Right lobe of liver (tissue), 6 donors: ENCODE data around the gene HEPHL1. TPM values are rescaled to one million over a fixed set of nuclear protein-coding genes. Genes with fewer than 3 reads are reported as not detected.

Experiments
- ATAC-seq, 4 donors: fragments of 200-7000 bp; cut with Tn5 transposase; one replicate each; pipeline ENCODE4 v1.9.1; 2020; ENCODE audit warnings: mild to moderate bottlenecking in 4 of 4, moderate library complexity in 4 of 4
- DNase-seq, 3 donors: peaks; one replicate each; pipeline ENCODE4 v3.0.0-alpha.2; 2020
- H3K27ac ChIP-seq, 3 donors: fragments of 200-600 bp; one replicate each; pipeline ENCODE4 v1.8.0; 2022
- H3K27me3 ChIP-seq, 2 donors: fragments of 200-600 bp; one replicate each; pipeline ENCODE4 v1.8.0; 2022
- H3K36me3 ChIP-seq, 4 donors: fragments of 200-600 bp; sonication (generic) in 1 of 4; one replicate each; pipeline versions ENCODE4 v1.5.1 to v1.8.0; 2017 to 2022; ENCODE audit warnings: control low read depth in 1 of 4
- H3K4me1 ChIP-seq, 4 donors: fragments of 200-600 bp; sonication (generic) in 1 of 4; one replicate each; pipeline versions ENCODE4 v1.5.1 to v1.8.0; 2017 to 2022; ENCODE audit warnings: control low read depth in 1 of 4
- H3K4me3 ChIP-seq, 3 donors: fragments of 200-600 bp; one replicate each; pipeline ENCODE4 v1.8.0; 2022
- H3K9me3 ChIP-seq, 4 donors: fragments of 200-600 bp; sonication (generic) in 1 of 4; one replicate each; pipeline versions ENCODE4 v1.5.1 to v1.8.0; 2017 to 2022; ENCODE audit warnings: control low read depth in 1 of 4
- CTCF ChIP-seq, 4 donors: fragments of 200-600 bp in 3 of 4; fragments of 450-650 bp in 1 of 4; IDR thresholded peaks; one replicate each; pipeline versions ENCODE4 v1.5.1 to v1.8.0; 2016 to 2022; ENCODE audit warnings: antibody characterized with exemption in 4 of 4, mild to moderate bottlenecking in 2 of 4
- POLR2A ChIP-seq: fragments of 450-650 bp; IDR thresholded peaks from one replicate; pipeline ENCODE4 v1.6.1; 2017; ENCODE audit warnings: antibody characterized with exemption, mild to moderate bottlenecking
- WGBS: methylation state at CpG from one replicate; pipeline ENCODE4 v1.1.6; 2018; ENCODE audit warnings: low coverage, low lambda C conversion rate; ENCODE audit not compliant: insufficient coverage; ENCODE audit errors: missing lambda C conversion rate; 5-methylcytosine and 5-hydroxymethylcytosine counted together
- intact Hi-C, 2 donors: fragments of 100-400 bp; cut with DNase I; formaldehyde crosslinking; loops; one replicate each; pipeline versions ENCODE4 v1.11.2 to v1.14.1; 2022
- total RNA-seq, 6 experiments: library from RNA; depleted of rRNA in 2 of 6; stranded (reverse); fragments of >200 nt in 2 of 6; fragmentation: NEBNext Ultra II Directional in 3 of 6; extraction: Animal tissue kit (Norgen Biotek cat#: 25700) in 3 of 6; gene quantifications; one replicate each; pipeline versions ENCODE4 v1.1.0 to v1.2.4, GENCODE V29; 2016 to 2023
- donor health status: DM: no; HTN: yes; CAD: no.
- donor health status: DM: no; HTN: no; CAD: no.
- donor health status: DM: no; HTN: no; CAD: no.
- donor health status: DM: no; HTN: yes; CAD: no.
- donor health status: DM: no; HTN: yes; CAD: no.

HEPHL1 gene
- total RNA-seq, 6 experiments from 2014 or later = not detected

DNA sequence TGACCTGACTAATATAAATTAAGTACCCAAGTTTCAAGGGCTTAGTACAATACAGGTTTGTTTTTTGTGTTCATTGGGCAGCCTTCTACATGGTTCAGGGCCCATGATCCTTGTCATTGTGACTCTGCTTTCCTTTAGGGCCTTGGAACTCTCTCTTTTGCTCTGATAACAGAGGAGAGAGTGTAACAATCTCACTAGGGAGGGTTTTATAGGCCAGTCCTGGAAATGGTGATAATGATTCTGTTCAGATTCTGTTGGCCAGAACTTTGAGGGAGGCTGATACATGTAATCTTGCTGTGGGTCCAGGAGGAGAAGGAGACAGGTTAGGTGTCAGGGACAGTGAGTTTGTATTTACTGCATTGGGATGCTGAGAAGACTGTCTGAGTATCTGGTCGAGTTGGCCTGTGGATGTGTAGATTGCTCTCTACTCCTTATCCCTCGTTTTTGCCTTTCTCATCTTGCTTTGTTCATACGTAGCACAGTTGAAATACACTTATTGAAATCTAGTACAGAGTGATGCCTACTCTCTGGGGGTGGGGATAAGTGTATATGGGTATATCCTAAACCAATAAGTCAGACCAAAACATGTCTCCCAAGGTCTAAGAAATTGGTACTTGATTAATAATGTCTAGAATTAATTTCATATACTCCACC, 37.5 kb upstream of the HEPHL1 start:
- H3K36me3 ChIP-seq = no peaks in the 10 kb centered on the region
- ATAC-seq (no peak), DNase-seq (no peak)
- intact Hi-C loops = no loop called here
- H3K4me1 ChIP-seq = no peaks in the 10 kb centered on the region
- H3K27ac ChIP-seq = no peak overlapping the region
- H3K27me3 ChIP-seq = no peaks in the 10 kb centered on the region
- no peaks in the 10 kb centered on the region for H3K9me3 ChIP-seq
- TF ChIP-seq CTCF (IDR thresholded peaks at IDR 0.05) = no peak
- TF ChIP-seq POLR2A = no peak
- H3K4me3 ChIP-seq = no peak overlapping the region
- 33% methylated on average over 3 of the region's 3 CpGs for WGBS

DNA sequence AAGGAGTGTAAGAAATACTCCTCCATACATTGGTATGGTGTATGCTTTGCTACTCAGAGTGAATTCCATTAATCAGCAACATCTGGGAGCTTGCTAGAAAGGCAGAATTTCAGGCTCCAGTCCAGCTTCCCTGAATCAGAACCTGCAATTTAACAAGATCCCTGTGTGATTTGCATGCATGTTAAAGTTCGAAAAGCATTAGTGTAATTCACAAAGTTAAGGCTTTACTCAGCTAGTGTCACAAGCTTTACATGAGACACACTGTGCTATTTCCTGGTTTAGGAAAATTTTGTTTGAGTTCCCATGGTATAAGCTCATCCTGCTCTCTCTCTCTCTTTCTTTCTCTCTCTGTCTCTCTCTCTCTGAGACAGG, 37.0 kb upstream of the HEPHL1 start:
- 50% methylated on average over 1 of the region's 1 CpG for WGBS
- Histone ChIP-seq H3K4me1 (no peaks in the 10 kb centered on the region), H3K36me3 (no peaks in the 10 kb centered on the region), H3K9me3 (no peaks in the 10 kb centered on the region), H3K4me3 (no peak overlapping the region), H3K27me3 (no peaks in the 10 kb centered on the region), H3K27ac (no peak overlapping the region)
- TF ChIP-seq POLR2A (no peak), CTCF (IDR thresholded peaks at IDR 0.05) (no peak)
- DNase-seq (no peak), ATAC-seq (no peak)
- intact Hi-C loops = no loop called here

- WGBS = 42% methylated on average over 2 of the region's 2 CpGs
- Histone ChIP-seq H3K27me3 (no peaks in the 10 kb centered on the region), H3K36me3 (no peaks in the 10 kb centered on the region), H3K9me3 (no peaks in the 10 kb centered on the region), H3K4me3 (no peak overlapping the region), H3K27ac (no peak overlapping the region), H3K4me1 (no peaks in the 10 kb centered on the region)
- no peak for TF ChIP-seq CTCF (IDR thresholded peaks at IDR 0.05)
- TF ChIP-seq POLR2A = no peak
- ATAC-seq (no peak), DNase-seq (no peak)
- intact Hi-C loops = no loop called here
Measured at GRCh38 chr11:93984936-93985335, 36.2 kb upstream of the HEPHL1 start.

- DNase-seq (peak in 1 of 3 donors; percentile 25), ATAC-seq (peak in 1 of 4 donors; percentile 75)
- 48% methylated on average over 3 of the region's 3 CpGs for WGBS
- Histone ChIP-seq H3K4me3 (no peak overlapping the region), H3K27ac (no peak overlapping the region), H3K36me3 (no peaks in the 10 kb centered on the region), H3K27me3 (no peaks in the 10 kb centered on the region), H3K9me3 (no peaks in the 10 kb centered on the region), H3K4me1 (no peaks in the 10 kb centered on the region)
- intact Hi-C loops = no loop called here
- TF ChIP-seq CTCF (IDR thresholded peaks at IDR 0.05) (no peak), POLR2A (no peak)
Measured at GRCh38 chr11:93986716-93987115, 34.4 kb upstream of the HEPHL1 start.

DNA sequence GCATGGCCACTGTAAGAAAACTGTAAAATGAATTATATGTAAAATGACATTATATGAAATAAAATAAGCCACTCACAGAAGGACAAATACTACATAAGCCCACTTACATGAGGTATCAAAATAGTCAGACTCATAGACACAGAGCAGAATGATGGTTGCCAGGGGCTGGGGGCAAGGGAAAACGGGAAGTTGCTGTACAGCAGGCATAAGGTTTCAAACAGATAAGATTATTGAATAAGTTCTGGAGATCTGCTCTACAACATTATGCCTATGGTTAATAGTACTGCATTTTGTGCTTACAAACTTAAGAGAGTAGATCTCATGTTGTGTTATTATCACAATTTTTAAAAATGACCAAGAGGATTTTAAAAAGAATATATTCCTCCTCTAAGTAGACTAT, 32.7 kb upstream of the HEPHL1 start:
- Histone ChIP-seq H3K36me3 (no peaks in the 10 kb centered on the region), H3K9me3 (no peaks in the 10 kb centered on the region), H3K27ac (no peak overlapping the region), H3K4me1 (no peaks in the 10 kb centered on the region), H3K4me3 (no peak overlapping the region), H3K27me3 (no peaks in the 10 kb centered on the region)
- TF ChIP-seq CTCF (IDR thresholded peaks at IDR 0.05) (no peak), POLR2A (no peak)
- 33% methylated on average over 1 of the region's 1 CpG for WGBS
- no peak for DNase-seq
- intact Hi-C loops = no loop called here
- ATAC-seq = no peak
